ENCODE data around the gene CLNK. TPM values are rescaled to one million over a fixed set of nuclear protein-coding genes. Genes with fewer than 3 reads are reported as not detected.

CLNK gene
- total RNA-seq, 1 donor from 2014 or later = not detected

DNA sequence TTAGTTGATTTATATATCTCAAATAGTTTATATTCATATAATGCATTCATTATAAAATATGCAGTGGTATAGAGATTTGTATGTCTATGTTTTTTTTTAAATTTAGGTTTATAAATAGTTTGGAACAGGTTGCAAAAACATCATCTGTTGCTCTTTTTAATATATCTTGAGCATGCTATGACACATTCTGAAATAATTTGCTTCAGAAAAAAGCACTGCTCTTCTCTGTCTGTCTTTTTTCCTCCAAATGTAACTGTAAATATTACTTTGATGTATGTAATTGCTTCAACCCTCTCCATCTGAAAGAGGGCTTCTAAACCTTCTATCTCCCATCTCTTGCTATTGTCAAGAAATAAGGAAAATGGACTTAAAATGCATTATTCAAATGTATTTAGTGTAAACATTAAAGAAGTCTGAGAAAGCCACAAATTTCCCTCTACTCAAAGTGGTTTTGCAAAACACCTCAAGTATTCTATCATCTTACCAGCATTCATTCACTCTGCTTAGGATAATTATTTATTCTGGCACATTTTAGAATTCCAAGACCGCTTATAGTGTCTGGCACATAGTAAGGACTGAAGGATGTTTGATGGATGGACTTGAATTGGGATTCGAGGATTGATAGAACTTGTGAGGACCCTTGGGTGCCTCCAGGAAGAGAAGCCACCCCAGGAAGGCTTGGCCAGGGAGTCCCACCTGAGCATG, 87.8 kb downstream of the CLNK start:
- intact Hi-C loops (cut with DNase I) = no loop called here
- Histone ChIP-seq H3K27me3 (no peaks in the 10 kb centered on the region), H3K4me1 (no peaks in the 10 kb centered on the region), H3K27ac (no peak overlapping the region), H3K9me3 (no peaks in the 10 kb centered on the region), H3K36me3 (no peaks in the 10 kb centered on the region), H3K4me3 (no peak overlapping the region)
- TF ChIP-seq POLR2AphosphoS5 (IDR thresholded peaks at IDR 0.05; ENCODE audit: insufficient read depth in 1 of 2, low read depth in 1 of 2) = no peak
- TF ChIP-seq, protein P1, sequence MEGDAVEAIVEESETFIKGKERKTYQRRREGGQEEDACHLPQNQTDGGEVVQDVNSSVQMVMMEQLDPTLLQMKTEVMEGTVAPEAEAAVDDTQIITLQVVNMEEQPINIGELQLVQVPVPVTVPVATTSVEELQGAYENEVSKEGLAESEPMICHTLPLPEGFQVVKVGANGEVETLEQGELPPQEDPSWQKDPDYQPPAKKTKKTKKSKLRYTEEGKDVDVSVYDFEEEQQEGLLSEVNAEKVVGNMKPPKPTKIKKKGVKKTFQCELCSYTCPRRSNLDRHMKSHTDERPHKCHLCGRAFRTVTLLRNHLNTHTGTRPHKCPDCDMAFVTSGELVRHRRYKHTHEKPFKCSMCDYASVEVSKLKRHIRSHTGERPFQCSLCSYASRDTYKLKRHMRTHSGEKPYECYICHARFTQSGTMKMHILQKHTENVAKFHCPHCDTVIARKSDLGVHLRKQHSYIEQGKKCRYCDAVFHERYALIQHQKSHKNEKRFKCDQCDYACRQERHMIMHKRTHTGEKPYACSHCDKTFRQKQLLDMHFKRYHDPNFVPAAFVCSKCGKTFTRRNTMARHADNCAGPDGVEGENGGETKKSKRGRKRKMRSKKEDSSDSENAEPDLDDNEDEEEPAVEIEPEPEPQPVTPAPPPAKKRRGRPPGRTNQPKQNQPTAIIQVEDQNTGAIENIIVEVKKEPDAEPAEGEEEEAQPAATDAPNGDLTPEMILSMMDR (IDR thresholded peaks at IDR 0.05) = no peak
- no peak for DNase-seq (ENCODE audit: extremely low spot score in 2 of 2)

DNA sequence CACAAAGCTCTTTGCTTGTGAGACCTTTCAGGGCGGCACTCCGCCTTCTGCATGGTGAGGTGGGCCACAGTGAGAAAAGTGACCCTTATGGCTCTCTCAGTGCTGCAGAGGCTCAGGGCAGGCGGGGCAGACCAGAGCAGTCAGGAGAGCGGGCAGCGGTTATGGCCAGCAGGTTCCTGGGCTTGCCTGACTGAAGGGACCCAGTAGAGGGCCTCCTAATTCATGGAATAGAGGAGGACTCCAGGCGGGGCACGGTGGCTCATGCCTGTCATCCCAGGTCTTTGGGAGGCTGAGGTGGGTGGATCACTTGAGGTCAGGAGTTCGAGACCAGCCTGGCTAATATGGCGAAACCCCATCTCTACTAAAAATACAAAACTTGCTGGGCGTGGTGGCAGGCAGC, 91.4 kb downstream of the CLNK start:
- no peaks in the 10 kb centered on the region for H3K27me3 ChIP-seq
- no peak overlapping the region for H3K4me3 ChIP-seq
- no peaks in the 10 kb centered on the region for H3K4me1 ChIP-seq
- TF ChIP-seq, protein P1 (IDR thresholded peaks at IDR 0.05) = no peak
- TF ChIP-seq POLR2AphosphoS5 (IDR thresholded peaks at IDR 0.05; ENCODE audit: insufficient read depth in 1 of 2, low read depth in 1 of 2) (no peak), POLR2A (IDR thresholded peaks at IDR 0.05) (no peak)
- H3K36me3 ChIP-seq = no peaks in the 10 kb centered on the region
- no peak for DNase-seq (ENCODE audit: extremely low spot score in 2 of 2)
- H3K27ac ChIP-seq = no peak overlapping the region
- intact Hi-C loops (cut with DNase I) = no loop called here
- H3K9me3 ChIP-seq = no peaks in the 10 kb centered on the region

DNA sequence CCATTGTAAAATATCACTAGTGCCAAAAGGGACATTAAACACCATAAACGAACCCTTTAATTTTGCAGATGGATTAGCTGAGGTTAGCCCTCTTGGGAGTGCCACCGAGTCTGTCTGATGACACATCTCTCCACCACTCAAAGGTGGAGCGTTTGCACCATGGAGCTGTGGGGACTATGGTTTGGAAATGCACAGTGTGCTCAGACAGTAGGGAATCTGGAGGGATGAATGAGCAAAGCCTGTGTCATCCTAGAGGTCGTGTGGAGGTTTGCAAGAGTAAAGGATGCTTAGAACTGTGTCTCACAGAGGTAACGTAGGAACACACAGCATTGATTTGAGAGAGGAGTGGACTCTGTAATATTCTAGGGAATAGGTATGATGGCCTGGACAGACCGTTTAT, 93.7 kb downstream of the CLNK start:
- no peaks in the 10 kb centered on the region for H3K4me1 ChIP-seq
- DNase-seq (ENCODE audit: extremely low spot score in 2 of 2) = no peak
- H3K27ac ChIP-seq = no peak overlapping the region
- TF ChIP-seq POLR2AphosphoS5 (IDR thresholded peaks at IDR 0.05; ENCODE audit: insufficient read depth in 1 of 2, low read depth in 1 of 2) (no peak), POLR2A (IDR thresholded peaks at IDR 0.05) (no peak)
- TF ChIP-seq, protein P1 (IDR thresholded peaks at IDR 0.05) = no peak
- no peaks in the 10 kb centered on the region for H3K36me3 ChIP-seq
- intact Hi-C loops (cut with DNase I) = no loop called here
- no peaks in the 10 kb centered on the region for H3K27me3 ChIP-seq
- no peak overlapping the region for H3K4me3 ChIP-seq
- H3K9me3 ChIP-seq = no peaks in the 10 kb centered on the region

DNA sequence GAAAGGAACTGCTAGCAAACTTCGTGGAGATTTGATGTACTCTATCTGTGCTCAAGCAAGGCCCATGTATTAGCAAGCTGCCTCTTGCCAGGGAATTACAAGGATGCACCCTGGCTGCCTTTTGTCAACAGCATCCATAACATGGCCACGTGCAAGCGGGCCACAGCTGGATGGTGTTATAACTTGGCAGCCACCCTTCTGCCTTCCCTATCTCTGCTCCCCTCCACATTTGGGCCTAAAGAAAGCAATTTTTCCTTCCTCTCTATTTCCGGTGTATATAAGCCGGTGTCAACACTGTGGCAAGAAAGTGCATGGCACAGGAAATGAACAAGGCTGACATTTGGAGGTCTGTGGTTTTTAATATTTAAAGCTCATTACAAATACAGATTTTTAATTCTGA, 94.8 kb downstream of the CLNK start:
- Histone ChIP-seq H3K27ac (no peak overlapping the region), H3K4me3 (no peak overlapping the region), H3K9me3 (no peaks in the 10 kb centered on the region), H3K4me1 (no peaks in the 10 kb centered on the region), H3K27me3 (no peaks in the 10 kb centered on the region), H3K36me3 (no peaks in the 10 kb centered on the region)
- DNase-seq (ENCODE audit: extremely low spot score in 2 of 2) = no peak
- intact Hi-C loops (cut with DNase I) = no loop called here
- TF ChIP-seq POLR2AphosphoS5 (IDR thresholded peaks at IDR 0.05; ENCODE audit: insufficient read depth in 1 of 2, low read depth in 1 of 2) (no peak), POLR2A (IDR thresholded peaks at IDR 0.05) (no peak)
- TF ChIP-seq, protein P1 (IDR thresholded peaks at IDR 0.05) = no peak

DNA sequence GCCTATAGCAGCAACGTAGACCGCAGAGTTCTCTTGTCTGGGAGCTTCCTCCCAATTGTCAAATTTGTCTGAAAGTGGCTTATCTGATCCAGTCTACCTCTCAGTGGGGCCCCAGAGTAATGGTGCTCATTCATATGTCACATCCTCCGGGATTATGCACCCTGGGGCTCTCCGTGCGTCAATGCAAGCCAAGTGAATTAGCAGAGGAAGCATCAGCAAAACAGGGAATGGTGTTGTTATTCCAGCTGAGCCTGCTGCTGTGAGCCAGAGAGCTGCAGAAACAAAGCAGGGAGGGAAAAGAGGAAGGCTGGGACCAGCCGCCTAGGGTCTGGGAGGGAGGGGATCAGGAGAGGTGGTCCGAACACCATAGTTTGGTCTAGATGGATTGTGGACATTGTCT, 95.2 kb downstream of the CLNK start:
- TF ChIP-seq POLR2A (IDR thresholded peaks at IDR 0.05) = no peak
- TF ChIP-seq, protein P1 (IDR thresholded peaks at IDR 0.05) = no peak
- no peak for TF ChIP-seq POLR2AphosphoS5 (IDR thresholded peaks at IDR 0.05; ENCODE audit: insufficient read depth in 1 of 2, low read depth in 1 of 2)
- H3K4me1 ChIP-seq = no peaks in the 10 kb centered on the region
- H3K9me3 ChIP-seq = no peaks in the 10 kb centered on the region
- no peaks in the 10 kb centered on the region for H3K36me3 ChIP-seq
- no peaks in the 10 kb centered on the region for H3K27me3 ChIP-seq
- DNase-seq (ENCODE audit: extremely low spot score in 2 of 2) = no peak
- intact Hi-C loops (cut with DNase I) = no loop called here
- no peak overlapping the region for H3K4me3 ChIP-seq
- H3K27ac ChIP-seq = no peak overlapping the region
